Measurements from ENCODE around the gene TBC1D3I. TPM values are rescaled to one million over a fixed set of nuclear protein-coding genes. Genes with fewer than 3 reads are reported as not detected.
"Not testable (repeated sequence)": the region's sequence is repeated elsewhere in the genome, so short reads cannot be mapped to it uniquely, and the experiment has no call there.

Gene TBC1D3I
- total RNA-seq: not detected

GRCh38 chr17:36264470-36264869 lies at the start of gene TBC1D3I:
Gene TBC1D3I, minus strand, starts transcription at chr17:36264570. Its CDS starts 1,585 bp downstream, at chr17:36262985.
- H3K4me1 ChIP-seq; H3K4me3 ChIP-seq; intact Hi-C loops (cut with DNase I); H3K27ac ChIP-seq; H3K27me3 ChIP-seq; H3K36me3 ChIP-seq; H3K9me3 ChIP-seq; DNase-seq (ENCODE audit: low spot score in 2 of 2): not testable (repeated sequence)

GRCh38 chr17:36295161-36295560 lies 30.8 kb upstream of the TBC1D3I start:
- intact Hi-C loops (cut with DNase I); H3K27ac ChIP-seq; DNase-seq (ENCODE audit: low spot score in 2 of 2); H3K36me3 ChIP-seq; H3K9me3 ChIP-seq; H3K27me3 ChIP-seq; H3K4me1 ChIP-seq; H3K4me3 ChIP-seq: not testable (repeated sequence)

DNA sequence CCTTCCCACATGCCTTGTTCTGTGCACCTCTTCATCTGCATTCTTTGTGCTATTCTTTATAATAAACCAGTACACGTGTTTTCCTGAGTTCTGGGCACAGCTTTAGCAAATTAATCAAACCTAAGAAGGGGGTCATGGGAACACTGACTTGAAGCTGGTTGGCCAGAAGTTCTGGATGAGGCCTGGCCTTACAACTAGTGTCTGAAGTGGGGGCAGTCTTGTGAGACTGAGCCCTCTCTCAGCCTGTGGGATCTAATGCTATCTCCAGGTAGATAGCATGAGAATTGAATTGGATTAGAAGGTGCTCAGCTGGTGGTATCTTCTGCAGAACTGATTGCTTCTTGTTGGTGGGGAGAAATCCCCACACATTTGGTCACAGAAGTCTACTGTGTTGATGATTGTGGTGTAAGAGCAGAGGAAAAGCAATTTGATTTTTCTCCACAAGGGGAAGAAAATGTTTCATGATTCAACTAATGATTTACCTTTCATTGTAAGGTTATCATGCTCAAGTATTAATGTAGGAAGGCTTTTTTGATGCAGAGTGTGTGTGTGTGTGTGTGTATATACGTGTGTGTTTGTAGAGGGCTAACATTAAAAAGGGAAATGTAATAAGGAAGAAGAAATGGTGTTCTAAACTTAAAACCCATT lies 25.7 kb upstream of the TBC1D3I start:
- intact Hi-C loops (cut with DNase I); H3K36me3 ChIP-seq; H3K4me1 ChIP-seq; H3K27me3 ChIP-seq; H3K9me3 ChIP-seq; DNase-seq (ENCODE audit: low spot score in 2 of 2); H3K4me3 ChIP-seq; H3K27ac ChIP-seq: not testable (repeated sequence)

DNA sequence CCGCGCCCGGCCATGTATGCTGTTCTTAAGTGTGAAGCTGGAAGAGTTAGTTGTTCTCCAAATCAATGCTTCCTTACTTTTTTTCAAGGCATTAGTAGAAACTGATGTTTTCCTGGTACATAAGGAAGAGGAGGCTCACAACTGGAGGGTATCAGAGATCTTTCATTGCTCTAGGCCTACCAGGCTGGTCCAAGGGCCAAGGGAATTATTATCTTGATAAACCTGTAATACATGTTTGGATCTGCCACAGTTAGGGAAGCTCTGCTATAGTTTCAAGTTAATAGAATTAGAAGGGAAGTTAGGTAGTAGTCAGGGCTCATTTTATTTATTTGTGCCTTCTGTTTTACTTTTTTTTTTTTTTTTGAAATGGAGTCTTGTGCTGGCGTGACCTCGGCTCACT lies 19.8 kb upstream of the TBC1D3I start:
- H3K4me3 ChIP-seq; H3K4me1 ChIP-seq; DNase-seq (ENCODE audit: low spot score in 2 of 2); H3K27ac ChIP-seq; H3K27me3 ChIP-seq; H3K9me3 ChIP-seq; H3K36me3 ChIP-seq; intact Hi-C loops (cut with DNase I): not testable (repeated sequence)

GRCh38 chr17:36283256-36283655 lies 18.9 kb upstream of the TBC1D3I start:
- H3K27me3 ChIP-seq; DNase-seq (ENCODE audit: low spot score in 2 of 2); H3K4me1 ChIP-seq; H3K27ac ChIP-seq; H3K36me3 ChIP-seq; intact Hi-C loops (cut with DNase I); H3K4me3 ChIP-seq; H3K9me3 ChIP-seq: not testable (repeated sequence)

GRCh38 chr17:36242046-36242445 lies 22.3 kb downstream of the TBC1D3I start:
- H3K4me1 ChIP-seq; H3K9me3 ChIP-seq; intact Hi-C loops (cut with DNase I); H3K4me3 ChIP-seq; H3K36me3 ChIP-seq; DNase-seq (ENCODE audit: low spot score in 2 of 2); H3K27ac ChIP-seq; H3K27me3 ChIP-seq: not testable (repeated sequence)

GRCh38 chr17:36229644-36230043 lies 34.7 kb downstream of the TBC1D3I start:
- DNase-seq (ENCODE audit: low spot score in 2 of 2); H3K4me3 ChIP-seq; intact Hi-C loops (cut with DNase I): not testable (repeated sequence)

DNA sequence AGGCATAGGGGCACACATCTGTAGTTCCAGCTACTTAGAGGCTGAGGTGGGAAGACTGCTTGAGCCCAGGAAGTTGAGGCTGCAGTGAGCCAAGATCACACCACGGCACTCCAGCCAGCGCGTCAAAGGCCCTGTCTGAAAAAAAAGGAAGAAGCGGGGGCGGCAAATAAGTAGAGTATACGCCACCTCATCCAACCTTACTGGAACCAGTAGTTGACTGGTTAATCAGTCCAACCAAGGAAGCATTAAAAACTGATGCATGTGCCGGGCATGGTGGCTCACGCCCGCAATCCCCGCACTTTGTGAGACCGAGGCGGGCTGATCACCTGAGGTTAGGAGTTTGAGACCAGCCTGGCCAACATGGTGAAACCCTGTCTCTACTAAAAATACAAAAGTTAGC lies 41.4 kb downstream of the TBC1D3I start:
- H3K9me3 ChIP-seq; H3K4me3 ChIP-seq; intact Hi-C loops (cut with DNase I); H3K36me3 ChIP-seq; H3K27me3 ChIP-seq; H3K27ac ChIP-seq; DNase-seq (ENCODE audit: low spot score in 2 of 2); H3K4me1 ChIP-seq: not testable (repeated sequence)

More at GRCh38 chr17:36229644-36230043, 34.7 kb downstream of the TBC1D3I start:
- H3K4me1 ChIP-seq, H3K9me3 ChIP-seq, H3K27ac ChIP-seq, H3K27me3 ChIP-seq, H3K36me3 ChIP-seq: not testable (repeated sequence)

GRCh38 chr17:36221581-36222100 lies 42.7 kb downstream of the TBC1D3I start:
- intact Hi-C loops (cut with DNase I); H3K36me3 ChIP-seq; H3K27me3 ChIP-seq; H3K4me3 ChIP-seq; H3K27ac ChIP-seq; H3K4me1 ChIP-seq; DNase-seq (ENCODE audit: low spot score in 2 of 2); H3K9me3 ChIP-seq: not testable (repeated sequence)

- H3K4me3 ChIP-seq; H3K27ac ChIP-seq; H3K9me3 ChIP-seq; intact Hi-C loops (cut with DNase I); H3K36me3 ChIP-seq; H3K27me3 ChIP-seq; DNase-seq (ENCODE audit: low spot score in 2 of 2); H3K4me1 ChIP-seq: not testable (repeated sequence)
Measured at GRCh38 chr17:36220737-36221580, 43.4 kb downstream of the TBC1D3I start.

DNA sequence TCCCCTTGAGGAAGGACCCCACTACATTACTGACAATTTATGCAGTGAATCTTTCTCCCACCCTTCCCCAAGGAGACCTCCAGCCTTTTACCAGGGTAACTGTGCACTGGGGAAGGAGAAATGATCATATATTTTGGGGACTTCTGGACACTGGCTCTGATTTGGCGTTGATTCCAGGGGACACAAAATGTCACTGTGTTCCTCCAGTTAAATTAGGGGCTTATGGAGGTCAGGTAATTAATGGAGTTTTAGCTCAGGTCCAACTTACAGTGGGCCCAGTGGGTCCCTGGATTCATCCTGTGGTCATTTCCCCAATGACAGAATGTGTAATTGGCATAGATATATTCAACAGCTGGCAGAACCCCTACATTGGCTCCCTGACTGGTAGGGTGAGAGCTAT lies 44.8 kb downstream of the TBC1D3I start:
- H3K27me3 ChIP-seq; H3K27ac ChIP-seq; H3K36me3 ChIP-seq; H3K4me3 ChIP-seq; H3K9me3 ChIP-seq; DNase-seq (ENCODE audit: low spot score in 2 of 2); H3K4me1 ChIP-seq; intact Hi-C loops (cut with DNase I): not testable (repeated sequence)

GRCh38 chr17:36215406-36216308 lies 48.7 kb downstream of the TBC1D3I start:
- H3K9me3 ChIP-seq; H3K27ac ChIP-seq; H3K36me3 ChIP-seq; H3K4me3 ChIP-seq; intact Hi-C loops (cut with DNase I); H3K4me1 ChIP-seq; DNase-seq (ENCODE audit: low spot score in 2 of 2); H3K27me3 ChIP-seq: not testable (repeated sequence)
